ENCODE data around the gene APLP1.

- TF ChIP-seq EZH2phosphoT487 (IDR thresholded peaks at IDR 0.05; ENCODE audit: insufficient read depth, low read depth) (no peak), EZH2 (IDR thresholded peaks at IDR 0.05; ENCODE audit: insufficient read depth, poor library complexity, severe bottlenecking) (no peak)
Measured at GRCh38 chr19:35885904-35886303, 17.5 kb downstream of the APLP1 start.

All from GM23248 (cell line).